Common myeloid progenitor, CD34-positive (primary cell): ENCODE results near the gene CLEC10A.
"Not testable (repeated sequence)": the region's sequence is repeated elsewhere in the genome, so short reads cannot be mapped to it uniquely, and the experiment has no call there.

Experiments
- CTCF ChIA-PET: fragments of 350-600 bp; sonication (Branson Sonifier 250); formaldehyde crosslinking; loops from one replicate; lab custom pipeline; 2021; ENCODE audit warnings: antibody characterized with exemption; lab: Charles Lee
- POLR2A ChIA-PET: fragments of 350-600 bp; sonication (Branson Sonifier 250); formaldehyde crosslinking; loops from one replicate; lab custom pipeline; 2021; ENCODE audit warnings: antibody characterized with exemption; lab: Charles Lee
- DNase-seq, 3 donors: peaks; one replicate each; pipeline versions ENCODE4 v3.0.0 to v3.0.0-alpha.2; 2013
- H3K27ac ChIP-seq, 2 experiments: 1 replicate in 1 of 2; 2 replicates in 1 of 2; pipeline ENCODE4 v1.7.0; 2013; ENCODE audit warnings: inconsistent platforms in 2 of 2, low read length in 2 of 2, mild to moderate bottlenecking in 2 of 2, low read depth in 1 of 2, moderate library complexity in 1 of 2; ENCODE audit not compliant: severe bottlenecking in 2 of 2, insufficient read depth in 1 of 2, poor library complexity in 1 of 2
- H3K27me3 ChIP-seq, 5 experiments: replicated peaks in 2 of 5; 1 replicate in 3 of 5; 2 replicates in 2 of 5; pipeline versions ENCODE4 v1.6.1 to v1.7.0; 2013; ENCODE audit warnings: low read length in 4 of 5, mild to moderate bottlenecking in 2 of 5, moderate library complexity in 2 of 5, inconsistent platforms in 1 of 5; ENCODE audit not compliant: insufficient read depth in 5 of 5, control insufficient read depth in 4 of 5
- H3K36me3 ChIP-seq, 4 experiments: 1 replicate in 2 of 4; 2 replicates in 2 of 4; pipeline versions ENCODE4 v1.6.1 to v1.7.0; 2013; ENCODE audit warnings: low read length in 3 of 4, control low read depth in 1 of 4, mild to moderate bottlenecking in 1 of 4; ENCODE audit not compliant: control insufficient read depth in 4 of 4, insufficient read depth in 4 of 4
- H3K4me1 ChIP-seq, 4 experiments: 1 replicate in 3 of 4; 2 replicates in 1 of 4; pipeline versions ENCODE4 v1.6.1 to v1.7.1; 2013; ENCODE audit warnings: low read length in 3 of 4, mild to moderate bottlenecking in 3 of 4, control low read depth in 1 of 4, inconsistent platforms in 1 of 4, moderate library complexity in 1 of 4; ENCODE audit not compliant: control insufficient read depth in 4 of 4, insufficient read depth in 4 of 4; ENCODE audit errors: control extremely low read depth in 1 of 4
- H3K4me3 ChIP-seq, 7 experiments: 1 replicate in 4 of 7; 2 replicates in 3 of 7; pipeline versions ENCODE4 v1.5.1 to v1.7.0; 2013; ENCODE audit warnings: mild to moderate bottlenecking in 7 of 7, low read length in 6 of 7, moderate library complexity in 6 of 7, inconsistent platforms in 2 of 7, low read depth in 2 of 7, control low read depth in 1 of 7; ENCODE audit not compliant: insufficient read depth in 4 of 7, control insufficient read depth in 1 of 7; ENCODE audit errors: extremely low read depth in 1 of 7
- H3K9me3 ChIP-seq, 5 experiments: 1 replicate in 4 of 5; 2 replicates in 1 of 5; pipeline versions ENCODE4 v1.6.1 to v1.7.1; 2013; ENCODE audit warnings: low read length in 4 of 5, mild to moderate bottlenecking in 2 of 5, inconsistent platforms in 1 of 5, low read depth in 1 of 5, moderate library complexity in 1 of 5; ENCODE audit not compliant: control insufficient read depth in 4 of 5, insufficient read depth in 2 of 5; ENCODE audit errors: control extremely low read depth in 1 of 5
- WGBS: methylation state at CpG from one replicate; pipeline ENCODE4 v1.1.5; 2013; ENCODE audit not compliant: insufficient coverage; 5-methylcytosine and 5-hydroxymethylcytosine counted together

Gene CLEC10A

DNA sequence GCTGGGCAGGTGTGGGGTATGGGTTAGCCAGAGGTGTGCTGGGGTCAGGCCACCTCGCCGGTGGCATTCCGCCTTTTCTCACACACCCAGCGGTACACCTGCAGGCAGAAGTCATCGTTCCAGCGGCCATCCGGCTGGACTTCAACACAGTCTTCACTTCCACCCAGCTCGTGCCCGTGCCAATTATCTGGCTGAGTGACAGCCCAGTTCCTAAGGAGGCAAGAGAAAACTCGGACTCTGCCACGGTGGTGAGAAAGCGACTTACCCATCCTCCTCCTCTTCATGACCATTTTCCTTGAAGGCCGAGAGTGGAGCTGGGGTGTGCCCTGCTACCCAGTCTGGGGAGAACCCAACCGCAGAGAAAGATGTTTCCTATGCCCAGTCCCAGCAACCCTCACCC is 21.5 kb upstream of the CLEC10A start:
- Histone ChIP-seq H3K4me1 (no peaks in the 10 kb centered on the region), H3K36me3 (no peaks in the 10 kb centered on the region), H3K27me3 (peaks cover 0 to 2% (median 0%) of the 10 kb centered on the region in 5 experiments), H3K9me3 (no peaks in the 10 kb centered on the region), H3K27ac (no peak overlapping the region), H3K4me3 (no peak overlapping the region)
- ChIA-PET CTCF (interaction anchor here (1.0 to 1.7 kb wide), 4 partner anchors 28 to 47 kb away, joined by 3 to 5 read pairs (median 4); no protein-coding TSS in a partner anchor), POLR2A (no interaction called here)
- WGBS: 98% methylated on average over 9 of the region's 14 CpGs
- no peak for DNase-seq

- H3K36me3 ChIP-seq, DNase-seq, H3K4me3 ChIP-seq, H3K4me1 ChIP-seq, H3K9me3 ChIP-seq, H3K27me3 ChIP-seq, POLR2A ChIA-PET, H3K27ac ChIP-seq: not testable (repeated sequence)
- WGBS: 97% methylated on average over 47 of the region's 50 CpGs
- CTCF ChIA-PET: interaction anchor here (1.0 to 1.7 kb wide), 3 partner anchors 30 to 47 kb away, joined by 3 to 5 read pairs (median 4); no protein-coding TSS in a partner anchor
Observed at GRCh38 chr17:7100641-7101379, 20.8 kb upstream of the CLEC10A start.

DNA sequence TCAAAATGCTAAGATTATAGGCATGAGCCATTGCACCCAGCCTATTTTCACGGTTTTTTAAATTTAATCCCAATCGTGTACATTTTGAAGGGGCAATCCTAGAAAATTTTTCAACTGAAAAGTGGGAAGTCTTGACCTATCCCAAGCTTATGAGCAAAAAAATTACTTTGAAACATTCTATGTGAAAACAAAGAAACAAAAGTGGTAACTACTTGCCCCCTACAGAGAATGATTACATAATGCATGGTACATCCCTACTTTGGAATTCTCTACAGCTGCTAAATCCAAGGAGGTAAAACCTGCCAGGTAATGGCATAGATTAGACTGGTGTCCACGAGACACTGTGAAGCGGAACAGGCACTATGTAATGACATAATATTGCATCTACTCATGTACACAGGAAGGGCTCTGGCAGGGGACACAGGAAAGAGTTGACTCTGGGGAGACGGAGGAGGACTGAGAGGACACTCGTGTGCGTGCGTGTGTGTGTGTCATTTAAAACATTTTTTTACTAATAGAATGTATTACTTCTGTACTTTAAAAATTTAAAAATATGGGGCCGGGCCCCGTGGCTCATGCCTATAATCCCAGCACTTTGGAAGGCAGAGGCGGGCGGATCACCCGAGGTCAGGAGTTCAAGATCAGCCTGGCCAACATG is 18.9 kb upstream of the CLEC10A start:
- Histone ChIP-seq H3K36me3 (no peaks in the 10 kb centered on the region), H3K4me3 (no peak overlapping the region), H3K27ac (no peak overlapping the region), H3K9me3 (no peaks in the 10 kb centered on the region), H3K27me3 (peaks cover 0 to 2% (median 0%) of the 10 kb centered on the region in 5 experiments), H3K4me1 (peaks cover 3 to 24% (median 19%) of the 10 kb centered on the region in 4 experiments)
- ChIA-PET POLR2A (no interaction called here), CTCF (interaction anchor here (1.3 to 1.9 kb wide), 2 partner anchors 11 to 38 kb away, joined by 3 to 5 read pairs; no protein-coding TSS in a partner anchor)
- no CpG with 5 or more reads among the region's 13 CpGs for WGBS
- no peak for DNase-seq

DNA sequence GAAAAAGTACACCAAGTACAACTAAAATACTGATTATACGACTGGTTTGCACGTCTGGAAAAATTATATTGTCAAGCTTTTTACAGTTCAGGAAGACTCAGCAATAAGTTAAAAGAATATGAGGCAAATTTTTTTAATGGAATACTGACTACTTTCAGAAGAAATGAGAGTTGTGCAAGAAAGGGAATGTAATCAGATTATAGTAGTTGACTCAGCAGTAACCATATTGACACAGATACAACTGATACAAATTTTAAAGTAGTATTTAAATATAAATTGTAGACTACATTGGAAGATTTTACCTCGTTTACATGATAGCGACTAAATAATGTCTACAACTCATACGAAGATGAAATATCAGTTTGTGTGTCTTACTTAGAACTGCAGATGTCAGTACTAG is 17.9 kb upstream of the CLEC10A start:
- Histone ChIP-seq H3K36me3 (no peaks in the 10 kb centered on the region), H3K9me3 (no peaks in the 10 kb centered on the region), H3K4me1 (peaks cover 3 to 25% (median 20%) of the 10 kb centered on the region in 4 experiments), H3K27ac (no peak overlapping the region), H3K4me3 (no peak overlapping the region), H3K27me3 (peaks cover 0 to 2% (median 0%) of the 10 kb centered on the region in 5 experiments)
- ChIA-PET CTCF (interaction anchor here (1.1 to 1.9 kb wide), 3 partner anchors 12 to 45 kb away, joined by 3 to 5 read pairs (median 3); no protein-coding TSS in a partner anchor), POLR2A (no interaction called here)
- no peak for DNase-seq
- 100% methylated on average over 1 of the region's 5 CpGs for WGBS

DNA sequence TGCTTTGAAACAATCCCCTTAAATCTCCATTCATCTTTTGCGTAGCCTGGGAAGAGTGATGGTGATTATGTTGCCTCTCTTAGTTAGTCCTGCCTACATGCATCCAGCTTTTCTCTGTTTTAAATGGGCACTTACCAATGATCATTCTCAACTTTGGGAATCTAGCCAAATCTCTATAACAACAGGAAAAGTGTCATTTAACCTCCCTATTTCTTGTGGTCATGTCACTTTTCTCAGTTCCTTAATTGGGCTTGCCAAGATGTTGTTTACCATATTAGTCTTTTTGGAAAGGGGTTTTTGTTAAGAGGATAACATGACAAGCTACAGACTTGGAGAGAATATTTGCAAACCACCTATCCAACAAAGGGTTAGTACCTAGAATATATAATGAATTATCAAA is 15.6 kb upstream of the CLEC10A start:
- DNase-seq: peak; percentile 63 to 86 (median 82)
- Histone ChIP-seq H3K27ac (no peak overlapping the region), H3K4me3 (peak overlapping the region in 1 of 7 experiments; percentile 7), H3K27me3 (no peaks in the 10 kb centered on the region), H3K36me3 (no peaks in the 10 kb centered on the region), H3K4me1 (peaks cover 3 to 25% (median 20%) of the 10 kb centered on the region in 4 experiments), H3K9me3 (no peaks in the 10 kb centered on the region)
- WGBS: no CpG with 5 or more reads among the region's 1 CpG
- ChIA-PET POLR2A (interaction anchor here (0.6 kb wide), 1 partner anchor 204 kb away, joined by 4 read pairs; no protein-coding TSS in a partner anchor), CTCF (interaction anchor here (1.2 to 1.7 kb wide), 6 partner anchors 14 to 50 kb away, joined by 3 to 6 read pairs (median 3); no protein-coding TSS in a partner anchor)

DNA sequence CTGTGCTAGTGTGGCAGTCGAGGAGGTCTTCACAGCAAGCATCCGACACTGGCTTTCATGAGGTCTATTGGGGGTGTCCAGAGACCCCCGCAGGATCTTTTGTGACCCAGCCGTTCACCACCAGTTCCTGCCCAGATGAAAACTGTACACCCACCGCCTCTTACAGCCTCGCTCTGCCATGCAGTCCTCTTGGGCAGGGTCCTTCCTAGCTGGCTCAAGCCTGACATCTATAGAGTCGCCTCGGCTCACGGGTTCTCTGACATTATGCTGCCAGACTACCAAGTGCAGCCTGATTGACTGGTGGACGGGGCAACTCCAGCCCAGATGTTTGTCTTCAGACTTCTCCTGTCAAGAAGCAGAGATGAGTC is 14.6 kb upstream of the CLEC10A start:
- CTCF ChIA-PET: interaction anchor here (0.6 to 1.7 kb wide), 4 partner anchors 13 to 206 kb away, joined by 3 to 6 read pairs (median 4); no protein-coding TSS in a partner anchor
- Histone ChIP-seq H3K4me1 (peaks cover 3 to 25% (median 20%) of the 10 kb centered on the region in 4 experiments), H3K9me3 (no peaks in the 10 kb centered on the region), H3K4me3 (no peak overlapping the region), H3K36me3 (no peaks in the 10 kb centered on the region), H3K27me3 (no peaks in the 10 kb centered on the region), H3K27ac (no peak overlapping the region)
- POLR2A ChIA-PET: no interaction called here
- 93% methylated on average over 8 of the region's 10 CpGs for WGBS
- DNase-seq: no peak
